Prostate gland (tissue), 2 donors: Measurements from ENCODE around the gene SLC17A9.

Experiments
- POLR2A ChIP-seq: fragments of 450-650 bp; IDR thresholded peaks from one replicate; pipeline ENCODE4 v1.6.1; 2016; ENCODE audit warnings: antibody characterized with exemption, mild to moderate bottlenecking
- POLR2AphosphoS5 ChIP-seq: sonication (generic); formaldehyde crosslinking; IDR thresholded peaks from one replicate; pipeline ENCODE4 v1.6.1; 2017; ENCODE audit warnings: antibody characterized with exemption
- TF ChIP-seq, protein P1 (sequence below), 4 experiments: fragments of 200-600 bp in 2 of 4; fragments of 450-650 bp in 2 of 4; sonication (generic) in 2 of 4; IDR thresholded peaks; 1 replicate in 3 of 4; 2 replicates in 1 of 4; pipeline ENCODE4 v1.5.1; 2016 to 2019; ENCODE audit warnings: antibody characterized with exemption in 4 of 4, mild to moderate bottlenecking in 2 of 4, moderate library complexity in 2 of 4

DNA sequence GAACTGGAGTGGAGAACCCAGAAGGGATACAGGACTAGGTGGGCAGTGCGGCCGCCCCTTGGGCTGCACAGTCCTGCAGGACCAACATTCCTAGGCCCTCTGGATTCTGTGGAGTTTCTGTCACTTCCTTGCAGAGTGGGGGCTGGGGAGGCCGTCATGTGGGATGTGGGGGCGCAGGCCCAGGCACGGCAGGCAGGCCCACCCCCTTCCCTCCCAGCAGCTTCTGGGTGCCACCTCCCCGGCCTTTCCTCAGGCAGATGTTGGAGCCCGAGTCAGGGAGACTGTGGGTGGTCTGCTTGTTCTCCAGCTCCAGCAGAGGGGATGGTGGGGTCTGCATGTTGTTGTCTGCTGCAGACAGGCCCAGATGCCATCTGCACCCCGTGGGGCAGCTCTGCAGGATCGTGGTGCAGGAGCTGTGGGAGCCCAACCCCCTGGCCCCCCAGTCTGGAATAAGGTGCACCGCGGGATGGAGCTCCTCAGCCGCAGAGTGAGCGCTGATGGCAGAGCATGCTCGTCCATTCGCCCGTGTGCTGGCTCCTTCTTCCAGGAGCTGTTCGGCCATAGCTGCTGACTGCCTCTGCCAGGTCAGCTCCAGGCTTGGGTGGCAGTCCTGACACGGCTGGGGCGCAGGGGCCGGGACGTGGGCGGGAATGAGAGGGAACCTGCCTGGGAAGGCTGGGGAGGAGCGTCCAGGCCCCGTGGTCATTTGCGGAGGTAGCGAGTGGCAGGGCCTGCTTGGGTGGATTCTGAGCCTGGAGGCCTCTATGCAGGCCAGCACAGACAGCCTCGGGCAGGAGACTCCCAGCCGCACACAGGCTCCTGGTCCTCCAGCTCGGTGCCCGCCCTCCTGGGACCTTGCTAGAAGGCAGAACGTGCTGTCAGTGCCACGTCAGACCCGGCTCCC, 18.1 kb downstream of the SLC17A9 start:
- TF ChIP-seq, protein P1, sequence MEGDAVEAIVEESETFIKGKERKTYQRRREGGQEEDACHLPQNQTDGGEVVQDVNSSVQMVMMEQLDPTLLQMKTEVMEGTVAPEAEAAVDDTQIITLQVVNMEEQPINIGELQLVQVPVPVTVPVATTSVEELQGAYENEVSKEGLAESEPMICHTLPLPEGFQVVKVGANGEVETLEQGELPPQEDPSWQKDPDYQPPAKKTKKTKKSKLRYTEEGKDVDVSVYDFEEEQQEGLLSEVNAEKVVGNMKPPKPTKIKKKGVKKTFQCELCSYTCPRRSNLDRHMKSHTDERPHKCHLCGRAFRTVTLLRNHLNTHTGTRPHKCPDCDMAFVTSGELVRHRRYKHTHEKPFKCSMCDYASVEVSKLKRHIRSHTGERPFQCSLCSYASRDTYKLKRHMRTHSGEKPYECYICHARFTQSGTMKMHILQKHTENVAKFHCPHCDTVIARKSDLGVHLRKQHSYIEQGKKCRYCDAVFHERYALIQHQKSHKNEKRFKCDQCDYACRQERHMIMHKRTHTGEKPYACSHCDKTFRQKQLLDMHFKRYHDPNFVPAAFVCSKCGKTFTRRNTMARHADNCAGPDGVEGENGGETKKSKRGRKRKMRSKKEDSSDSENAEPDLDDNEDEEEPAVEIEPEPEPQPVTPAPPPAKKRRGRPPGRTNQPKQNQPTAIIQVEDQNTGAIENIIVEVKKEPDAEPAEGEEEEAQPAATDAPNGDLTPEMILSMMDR (IDR thresholded peaks at IDR 0.05): no peak
- no peak for TF ChIP-seq POLR2AphosphoS5
- TF ChIP-seq POLR2A: no peak
